ENCODE data around the gene CEP85. TPM values are rescaled to one million over a fixed set of nuclear protein-coding genes. Genes with fewer than 3 reads are reported as not detected.

CEP85 gene
- total RNA-seq, 1 experiment from 2014 or later, result 37.2 TPM

DNA sequence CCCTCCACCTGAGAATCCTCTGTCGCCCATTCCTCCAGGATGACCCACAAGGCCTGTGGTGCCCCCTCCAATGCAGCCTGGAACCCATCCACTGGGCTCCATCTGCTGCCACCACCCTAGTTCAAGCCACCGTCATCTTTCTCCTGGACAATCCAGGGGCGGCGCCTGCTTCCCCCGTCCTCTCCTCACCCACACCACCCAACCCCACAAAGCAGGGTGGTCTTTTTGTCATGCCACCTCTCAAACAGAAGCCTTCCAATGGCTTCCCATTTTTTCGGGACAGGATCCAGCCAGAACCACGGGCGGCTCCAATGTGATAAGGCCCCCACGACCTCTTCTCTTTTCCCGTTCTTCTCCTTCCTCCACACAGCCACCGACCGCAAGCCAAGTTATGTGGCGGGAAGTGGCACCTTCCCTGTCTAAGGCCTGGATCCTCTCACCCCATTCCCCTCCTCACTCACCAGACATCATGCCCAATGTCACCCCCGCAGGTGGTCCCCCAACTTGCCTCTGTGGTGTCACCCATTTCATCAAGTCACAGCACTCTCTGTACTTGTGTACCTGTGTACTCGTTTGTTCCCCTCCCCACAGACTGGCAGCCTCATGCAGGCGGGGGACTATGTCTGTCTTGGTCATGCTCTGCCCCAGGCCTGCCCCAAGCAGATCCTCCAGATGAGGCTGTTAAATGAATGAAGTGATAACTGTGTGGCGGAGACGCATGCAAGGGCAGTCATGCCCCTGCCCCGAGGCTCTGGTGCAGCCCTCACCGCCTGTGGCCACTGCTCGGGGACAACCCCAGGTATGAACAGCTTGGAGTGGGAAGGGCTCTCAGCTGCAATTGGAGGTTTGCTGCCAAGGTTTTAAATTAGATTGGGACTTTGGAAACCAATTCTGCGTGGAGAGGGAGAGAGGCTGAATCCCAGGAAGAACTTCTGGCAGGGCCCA, 61.5 kb downstream of the CEP85 start:
- Histone ChIP-seq H3K9ac (ENCODE audit: low read length) (no peak overlapping the region), H3K4me3 (replicated peaks in 1 of 2; ENCODE audit: low read depth in 1 of 2, low read length in 2 of 2) (no peak overlapping the region), H3K79me2 (ENCODE audit: insufficient read depth, low read length) (no peaks in the 10 kb centered on the region), H3K36me3 (ENCODE audit: control insufficient read depth in 1 of 2, insufficient read depth in 2 of 2, low read length in 2 of 2) (0 out of 4 replicates have a peak, but pooled peaks cover 0 to 3% of the 10 kb centered on the region in 2 experiments), H3K9me3 (ENCODE audit: control insufficient read depth in 1 of 2, insufficient read depth in 1 of 2, low read depth in 1 of 2, low read length in 2 of 2) (no peaks in the 10 kb centered on the region), H3K27me3 (ENCODE audit: insufficient read depth, low read length) (no peaks in the 10 kb centered on the region), H3K27ac (ENCODE audit: low read depth, low read length) (no peak overlapping the region), H3K9me2 (ENCODE audit: insufficient read depth) (no peaks in the 10 kb centered on the region), H2AFZ (ENCODE audit: low read depth, low read length, poor library complexity, severe bottlenecking) (no peak overlapping the region), H4K20me1 (ENCODE audit: insufficient read depth) (no peaks in the 10 kb centered on the region), H3K4me1 (ENCODE audit: control insufficient read depth in 1 of 2, insufficient read depth in 2 of 2, low read length in 2 of 2) (0 out of 4 replicates have a peak, but pooled peaks cover 0 to 4% of the 10 kb centered on the region in 2 experiments), H3K4me2 (ENCODE audit: low read length) (no peak overlapping the region)
- no peak for ATAC-seq
- RAD21 ChIA-PET (ENCODE audit: low non-redundant PET in 1 of 2, low total read pairs in 2 of 2, uncharacterized antibody in 2 of 2, unreplicated experiment in 2 of 2), result no interaction called here
- POLR2A ChIA-PET, result no interaction called here
- no peak for TF ChIP-seq CTCF (IDR thresholded peaks at IDR 0.05 in 2 of 3, conservative IDR thresholded peaks at IDR 0.05 in 1 of 3; ENCODE audit: borderline replicate concordance in 1 of 3, insufficient read depth in 1 of 3, low read depth in 2 of 3, low read length in 2 of 3)
- no peak for TF ChIP-seq FOSL1 (IDR thresholded peaks at IDR 0.05; ENCODE audit: low read depth)
- TF ChIP-seq RAD21 (IDR thresholded peaks at IDR 0.05; ENCODE audit: low read depth), result no peak
- no peak for TF ChIP-seq SIN3A (IDR thresholded peaks at IDR 0.05; ENCODE audit: low read depth)
- no peak for TF ChIP-seq SRF (IDR thresholded peaks at IDR 0.05; ENCODE audit: low read depth)
- intact Hi-C loops (cut with micrococcal nuclease), result no loop called here
- no peak for DNase-seq (ENCODE audit: low read depth, low spot score)
- CTCF ChIA-PET, result interaction anchor here (2.5 kb wide), 1 partner anchor 10 kb away, joined by 12 read pairs; no protein-coding TSS in a partner anchor
- no TSS peak for BruUV-seq (replicated peaks)
